NOMO-1 treated with dmso at 0.1 percent for 144 hours (cell line): ENCODE measurements around the gene CCDC200.
"Not testable (repeated sequence)": the region's sequence is repeated elsewhere in the genome, so short reads cannot be mapped to it uniquely, and the experiment has no call there.

Experiments
- DNase-seq: peaks from one replicate; lab custom pipeline; 2025; ENCODE audit not compliant: unreplicated experiment; lab: John Stamatoyannopoulos, UW

CCDC200 gene

DNA sequence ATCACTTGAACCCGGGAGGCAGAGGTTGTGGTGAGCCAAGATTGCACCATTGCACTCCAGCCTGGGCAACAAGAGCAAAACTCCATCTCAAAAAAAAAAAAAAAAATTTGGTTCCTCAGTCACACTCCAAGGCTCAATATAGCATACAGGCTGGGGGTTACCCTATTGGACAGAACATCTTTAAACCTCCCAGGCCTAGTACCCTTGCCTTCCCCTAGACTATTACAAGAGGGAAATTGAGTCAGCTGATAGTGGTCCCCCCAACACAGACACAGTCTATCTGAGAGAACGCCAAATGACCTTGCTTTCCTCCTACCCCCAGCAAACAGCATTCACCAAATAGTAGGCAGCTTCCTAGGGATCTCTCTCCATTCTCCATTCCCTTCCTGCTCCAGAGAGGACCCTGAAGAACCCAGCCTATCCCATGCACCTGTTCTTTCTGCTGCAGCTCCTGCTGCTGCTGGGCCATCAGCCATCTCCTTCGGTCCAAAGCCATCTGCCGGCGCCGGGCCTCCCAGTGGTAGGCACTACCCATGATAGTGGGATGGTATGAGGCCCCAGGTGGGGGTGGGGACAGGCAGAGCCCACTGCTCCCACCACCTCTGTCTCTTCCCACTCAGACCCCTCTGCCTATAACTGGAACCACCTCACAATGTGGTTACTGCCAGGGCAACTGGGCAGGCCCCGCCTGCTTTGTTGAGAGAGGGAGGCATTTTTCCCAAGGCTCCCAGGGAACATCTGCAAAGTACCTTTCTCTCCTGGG, at the start of gene CCDC200:
CCDC200 (minus strand) TSS at position 604 of the 763 bp plus-strand sequence; CDS start at position 535, 69 bp downstream.
- not testable (repeated sequence) for DNase-seq

GRCh38 chr17:43272914-43273313, 44.5 kb upstream of the CCDC200 start:
- not testable (repeated sequence) for DNase-seq

GRCh38 chr17:43272483-43272882, 44.1 kb upstream of the CCDC200 start:
- not testable (repeated sequence) for DNase-seq

- DNase-seq: not testable (repeated sequence)
Measured at GRCh38 chr17:43270552-43271504, 42.4 kb upstream of the CCDC200 start.

DNA sequence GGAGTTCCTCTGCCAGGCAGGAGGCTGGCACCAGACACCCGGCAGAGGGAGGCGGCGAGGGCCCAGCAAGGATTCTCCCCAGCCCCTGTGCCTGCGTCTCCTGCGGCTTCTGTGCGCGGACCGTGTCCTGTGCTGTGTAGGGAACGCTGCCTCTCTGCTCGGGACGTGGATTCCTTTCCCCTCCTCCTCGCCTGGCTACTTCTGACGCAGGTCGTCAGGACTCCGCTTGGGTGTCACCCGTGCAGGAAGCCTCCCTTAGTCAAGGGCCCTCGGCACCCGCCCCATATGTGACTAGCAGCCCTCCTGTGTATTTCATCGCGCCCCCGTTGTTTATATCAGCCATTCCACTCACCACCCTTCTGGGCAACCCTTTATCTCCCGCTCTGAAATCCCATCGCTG, 18.0 kb upstream of the CCDC200 start:
- DNase-seq: not testable (repeated sequence)

GRCh38 chr17:43240596-43241352, 12.4 kb upstream of the CCDC200 start:
- DNase-seq: not testable (repeated sequence)

- DNase-seq: not testable (repeated sequence)
Measured at GRCh38 chr17:43239597-43239996, 11.2 kb upstream of the CCDC200 start.

DNA sequence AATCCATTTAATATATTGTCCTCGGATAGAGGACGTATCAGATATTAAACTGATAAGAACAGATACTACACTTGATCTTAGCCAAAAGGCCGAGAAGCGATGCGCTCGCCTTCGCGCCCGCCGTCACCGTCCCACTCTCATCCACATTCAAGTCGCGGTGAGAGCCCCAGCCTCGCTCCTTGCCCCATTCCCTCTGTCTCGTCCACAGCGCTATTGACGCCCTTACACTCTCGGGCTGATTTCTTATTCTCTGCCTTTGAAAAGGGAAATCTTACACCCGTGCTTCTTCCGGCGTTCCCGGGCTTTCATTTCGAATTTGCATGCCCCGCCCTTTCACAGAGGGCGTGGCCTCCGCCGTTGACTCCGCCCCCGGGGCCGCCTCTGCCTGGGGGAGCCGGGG, 5.5 kb upstream of the CCDC200 start, which contains the start of gene RNU2-1:
RNU2-1 (minus strand) TSS at position 101 of the 400 bp plus-strand sequence.
- not testable (repeated sequence) for DNase-seq

- DNase-seq: not testable (repeated sequence)
Measured at GRCh38 chr17:43233263-43233662, 4.8 kb upstream of the CCDC200 start.

GRCh38 chr17:43232021-43232699, 3.7 kb upstream of the CCDC200 start:
- not testable (repeated sequence) for DNase-seq

GRCh38 chr17:43231205-43232020, 3.0 kb upstream of the CCDC200 start:
- not testable (repeated sequence) for DNase-seq

GRCh38 chr17:43226393-43226792, 2.0 kb downstream of the CCDC200 start:
- DNase-seq: no peak

- no peak for DNase-seq
Measured at GRCh38 chr17:43224146-43224705, 4.2 kb downstream of the CCDC200 start.

DNA sequence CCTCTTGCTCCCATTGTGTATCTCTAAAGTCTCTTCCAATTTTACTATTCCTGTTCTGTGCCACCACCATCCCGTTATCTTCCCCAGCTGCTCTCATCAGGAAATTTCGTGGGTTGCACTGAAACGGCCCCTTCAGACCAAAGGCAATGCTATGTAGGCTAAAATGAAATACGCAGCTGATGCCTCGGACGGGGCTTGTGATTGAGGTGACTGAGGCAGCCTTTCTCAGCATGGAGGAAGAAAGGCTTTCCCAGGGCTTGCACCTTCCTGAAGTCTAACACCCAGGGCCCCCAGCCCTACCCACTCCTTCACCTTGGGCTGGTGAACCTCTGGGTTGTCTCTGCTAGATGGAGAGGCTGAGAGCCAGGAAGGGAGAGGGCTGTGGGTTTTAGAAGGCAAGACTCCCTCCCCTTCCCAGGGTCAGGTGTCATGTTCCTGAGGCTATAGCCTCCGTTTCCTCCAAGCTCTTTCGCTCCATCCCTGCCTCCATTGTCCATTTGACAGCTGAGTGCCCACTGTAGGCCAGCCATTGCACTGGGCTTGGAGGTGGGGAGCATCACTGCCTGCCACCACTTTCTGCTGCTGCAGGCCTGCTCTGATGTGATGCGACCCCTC, 7.8 kb downstream of the CCDC200 start:
- DNase-seq: no peak

- DNase-seq: no peak
Measured at GRCh38 chr17:43219746-43220380, 8.6 kb downstream of the CCDC200 start.

DNA sequence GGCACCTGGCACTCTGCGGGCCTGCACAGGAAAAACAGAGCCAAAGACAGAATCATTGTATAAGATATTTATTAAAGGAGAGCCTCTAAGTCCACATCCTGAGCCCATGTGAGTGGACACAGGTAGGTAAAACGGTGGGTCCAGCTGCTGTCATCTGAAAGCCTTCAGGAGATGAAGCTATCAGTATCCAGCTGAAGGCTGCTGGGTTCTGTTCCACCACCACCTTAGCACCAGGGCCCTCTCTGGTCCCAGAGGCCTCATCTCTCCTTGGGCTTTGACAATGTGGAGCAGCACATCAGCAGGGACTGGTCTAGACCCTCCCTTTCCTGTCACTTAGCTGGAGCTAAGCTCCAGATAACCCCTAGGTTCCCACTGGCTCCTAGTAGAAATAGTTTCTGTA, 9.4 kb downstream of the CCDC200 start:
- no peak for DNase-seq

DNA sequence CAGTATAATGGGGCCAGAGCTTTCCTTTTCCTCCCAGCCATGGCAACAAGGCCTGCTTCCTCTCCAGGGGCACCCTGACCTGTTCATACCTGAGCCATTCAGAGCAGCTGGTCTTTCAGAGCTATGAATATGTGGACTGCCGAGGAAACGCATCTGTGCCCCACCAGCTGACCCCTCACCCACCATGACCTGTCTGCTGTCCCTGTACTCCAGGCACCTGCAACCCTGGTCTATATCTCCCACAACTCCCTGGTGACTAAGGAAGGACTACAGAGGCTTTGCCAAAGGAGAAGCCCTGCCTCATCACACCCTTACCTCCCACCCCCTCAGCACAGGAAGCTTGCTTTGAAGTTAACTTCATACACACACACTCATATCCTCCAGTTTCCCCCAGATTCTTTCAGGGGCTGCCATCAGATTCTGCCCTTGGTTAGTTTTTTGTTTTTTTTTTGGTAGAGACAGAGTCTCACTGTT, 10.8 kb downstream of the CCDC200 start:
- DNase-seq: no peak
